22Rv1 (cell line): ENCODE results near the gene MMP15.

ENCODE experiments used
- H3K27ac ChIP-seq: fragments of 450-650 bp; 2 replicates; pipeline ENCODE4 v1.5.1; 2017
- ZFX ChIP-seq: fragments of 450-650 bp; IDR thresholded peaks from 2 replicates; pipeline ENCODE4 v1.6.1; 2017; ENCODE audit warnings: antibody characterized with exemption, borderline replicate concordance
- TF ChIP-seq, protein P1 (sequence below): fragments of 450-650 bp; IDR thresholded peaks from 2 replicates; pipeline ENCODE4 v1.5.1; 2017; ENCODE audit warnings: mild to moderate bottlenecking

MMP15 gene

DNA sequence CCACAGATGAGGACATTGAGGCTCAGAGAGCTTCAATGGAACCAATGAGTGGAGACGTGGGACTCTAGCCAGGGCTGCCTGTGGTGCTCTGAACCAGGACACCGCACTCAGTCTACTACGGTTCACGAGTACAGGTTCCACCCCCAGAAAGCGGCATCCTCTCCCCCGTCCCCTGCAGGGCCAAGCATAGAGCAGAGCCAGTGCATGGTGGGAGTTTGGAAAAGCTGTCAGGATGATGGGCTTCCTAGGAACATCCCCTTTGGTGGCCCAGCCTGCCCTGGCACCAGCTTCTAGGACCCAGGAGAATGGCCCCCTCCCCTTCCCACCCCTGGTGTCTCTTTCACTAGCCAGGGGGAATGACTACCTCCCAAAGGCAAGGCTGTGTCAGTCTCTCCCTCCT lies 33.5 kb upstream of the MMP15 start:
- TF ChIP-seq, protein P1, sequence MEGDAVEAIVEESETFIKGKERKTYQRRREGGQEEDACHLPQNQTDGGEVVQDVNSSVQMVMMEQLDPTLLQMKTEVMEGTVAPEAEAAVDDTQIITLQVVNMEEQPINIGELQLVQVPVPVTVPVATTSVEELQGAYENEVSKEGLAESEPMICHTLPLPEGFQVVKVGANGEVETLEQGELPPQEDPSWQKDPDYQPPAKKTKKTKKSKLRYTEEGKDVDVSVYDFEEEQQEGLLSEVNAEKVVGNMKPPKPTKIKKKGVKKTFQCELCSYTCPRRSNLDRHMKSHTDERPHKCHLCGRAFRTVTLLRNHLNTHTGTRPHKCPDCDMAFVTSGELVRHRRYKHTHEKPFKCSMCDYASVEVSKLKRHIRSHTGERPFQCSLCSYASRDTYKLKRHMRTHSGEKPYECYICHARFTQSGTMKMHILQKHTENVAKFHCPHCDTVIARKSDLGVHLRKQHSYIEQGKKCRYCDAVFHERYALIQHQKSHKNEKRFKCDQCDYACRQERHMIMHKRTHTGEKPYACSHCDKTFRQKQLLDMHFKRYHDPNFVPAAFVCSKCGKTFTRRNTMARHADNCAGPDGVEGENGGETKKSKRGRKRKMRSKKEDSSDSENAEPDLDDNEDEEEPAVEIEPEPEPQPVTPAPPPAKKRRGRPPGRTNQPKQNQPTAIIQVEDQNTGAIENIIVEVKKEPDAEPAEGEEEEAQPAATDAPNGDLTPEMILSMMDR, result no peak
- TF ChIP-seq ZFX, result no peak
- H3K27ac ChIP-seq, result no peak overlapping the region

DNA sequence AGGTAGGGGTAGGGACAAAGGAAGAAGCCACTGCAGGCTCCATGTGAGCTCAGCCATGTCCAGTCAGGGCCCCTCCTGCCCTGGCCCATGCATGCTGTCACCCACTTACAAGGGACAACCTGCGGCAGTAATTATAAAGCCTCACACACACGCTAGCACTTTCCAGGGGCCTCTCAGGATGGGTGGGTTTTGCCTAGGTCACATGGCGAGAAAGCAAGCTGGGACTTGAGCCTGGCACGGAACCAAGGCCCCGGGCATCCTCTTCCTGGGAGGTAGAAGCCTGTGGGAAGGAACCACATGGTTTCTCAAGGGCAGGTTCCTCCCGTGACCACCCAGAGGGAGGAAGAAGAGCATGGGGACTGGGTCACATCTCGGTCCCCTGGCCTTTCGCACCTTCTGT lies 32.1 kb upstream of the MMP15 start:
- TF ChIP-seq, protein P1, result no peak
- TF ChIP-seq ZFX, result no peak
- no peak overlapping the region for H3K27ac ChIP-seq

DNA sequence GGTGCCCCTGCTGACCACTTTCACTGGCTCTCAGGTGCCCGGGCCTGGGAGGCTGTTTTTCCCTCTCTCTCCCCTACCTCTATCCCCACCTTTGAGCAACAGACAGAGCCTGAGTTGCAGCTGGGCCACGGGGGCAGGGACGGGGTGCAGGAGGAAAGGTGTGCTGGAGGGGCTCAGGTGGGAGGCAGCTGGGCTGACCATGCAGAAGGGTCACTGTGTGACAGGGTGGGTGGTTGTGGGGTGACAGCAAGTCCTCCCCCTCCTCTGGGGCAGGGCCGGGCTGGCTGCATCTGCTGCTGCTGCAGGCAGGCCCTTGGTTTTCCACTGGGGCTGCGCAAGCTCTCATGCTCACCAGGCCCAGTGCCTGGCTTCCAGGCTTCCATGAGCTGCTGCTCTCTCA lies 31.7 kb upstream of the MMP15 start:
- TF ChIP-seq ZFX, result no peak
- TF ChIP-seq, protein P1, result no peak
- H3K27ac ChIP-seq, result no peak overlapping the region

DNA sequence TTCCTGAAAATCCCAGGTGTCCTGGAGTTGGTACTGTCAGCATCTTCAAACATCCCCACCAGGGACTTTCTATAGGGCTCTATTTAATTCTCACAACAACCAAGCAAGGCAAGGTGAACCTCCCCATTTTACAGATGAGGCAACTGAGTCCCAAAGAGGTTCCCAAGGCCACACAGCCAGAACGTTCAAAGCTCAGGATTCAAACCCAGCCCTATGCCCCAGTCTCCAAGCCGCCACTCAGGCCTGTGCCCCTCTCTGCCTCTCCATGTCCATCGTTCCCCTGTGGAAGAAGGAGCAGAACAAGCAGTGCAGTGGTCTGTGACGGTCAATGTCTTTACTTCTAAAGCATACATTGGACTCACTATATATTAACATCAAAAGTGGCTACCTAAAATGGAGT lies 31.2 kb upstream of the MMP15 start:
- TF ChIP-seq, protein P1, result no peak
- TF ChIP-seq ZFX, result no peak
- H3K27ac ChIP-seq, result no peak overlapping the region

DNA sequence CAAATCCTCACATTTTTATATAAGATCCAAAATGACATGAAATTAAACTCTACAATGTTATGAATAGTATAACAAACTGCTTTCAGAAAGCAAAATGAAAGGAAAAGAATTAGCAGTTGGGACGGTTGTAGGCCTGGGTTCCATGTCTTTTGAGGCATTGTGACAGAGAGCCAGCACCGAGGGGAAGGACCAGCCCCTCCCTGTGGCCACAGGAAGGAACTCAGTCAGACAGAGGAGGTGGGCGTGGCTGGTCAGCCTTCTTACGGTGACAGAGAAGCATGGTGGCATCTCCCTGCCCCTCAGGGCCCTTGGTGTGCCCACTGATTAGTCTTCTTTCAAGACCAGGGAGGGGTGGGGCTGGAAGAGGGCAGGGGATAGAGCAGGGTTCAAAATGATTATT lies 30.8 kb upstream of the MMP15 start:
- TF ChIP-seq, protein P1, result peak; percentile 71
- no peak for TF ChIP-seq ZFX
- H3K27ac ChIP-seq, result no peak overlapping the region

DNA sequence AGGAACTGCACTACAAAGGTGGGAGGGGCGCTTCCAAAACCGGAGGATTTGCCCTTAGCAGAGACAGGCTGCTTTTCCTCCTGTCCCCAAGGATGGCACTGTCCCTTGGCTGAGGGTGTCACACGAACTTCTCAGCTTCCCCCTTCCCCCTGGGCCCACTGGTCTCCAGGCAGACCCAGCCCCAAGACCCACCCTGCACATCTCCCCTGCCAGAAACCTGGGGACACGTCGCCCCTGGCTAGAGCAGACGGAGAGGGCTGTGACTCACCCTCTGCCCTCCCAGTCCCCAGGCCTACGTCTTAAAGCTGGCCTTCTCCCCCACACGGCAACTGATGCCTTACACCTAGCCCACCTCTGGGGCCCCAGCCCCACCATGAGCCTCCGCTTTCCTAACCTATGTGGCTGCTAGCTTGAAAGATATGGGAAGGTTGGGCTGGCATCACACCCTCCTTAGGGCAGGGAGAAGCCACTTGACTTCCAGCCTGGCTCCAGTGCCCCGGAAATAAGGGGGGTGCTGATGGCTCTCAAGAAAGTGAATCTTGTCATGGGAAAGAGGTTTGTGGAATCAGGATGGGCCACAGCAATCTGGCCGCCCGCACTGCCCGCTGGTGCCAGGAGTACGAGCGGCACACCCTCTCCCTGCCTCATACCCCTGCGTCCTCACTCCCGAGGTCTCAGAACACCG lies 29.7 kb upstream of the MMP15 start:
- no peak for TF ChIP-seq ZFX
- TF ChIP-seq, protein P1, result no peak
- H3K27ac ChIP-seq, result no peak overlapping the region

DNA sequence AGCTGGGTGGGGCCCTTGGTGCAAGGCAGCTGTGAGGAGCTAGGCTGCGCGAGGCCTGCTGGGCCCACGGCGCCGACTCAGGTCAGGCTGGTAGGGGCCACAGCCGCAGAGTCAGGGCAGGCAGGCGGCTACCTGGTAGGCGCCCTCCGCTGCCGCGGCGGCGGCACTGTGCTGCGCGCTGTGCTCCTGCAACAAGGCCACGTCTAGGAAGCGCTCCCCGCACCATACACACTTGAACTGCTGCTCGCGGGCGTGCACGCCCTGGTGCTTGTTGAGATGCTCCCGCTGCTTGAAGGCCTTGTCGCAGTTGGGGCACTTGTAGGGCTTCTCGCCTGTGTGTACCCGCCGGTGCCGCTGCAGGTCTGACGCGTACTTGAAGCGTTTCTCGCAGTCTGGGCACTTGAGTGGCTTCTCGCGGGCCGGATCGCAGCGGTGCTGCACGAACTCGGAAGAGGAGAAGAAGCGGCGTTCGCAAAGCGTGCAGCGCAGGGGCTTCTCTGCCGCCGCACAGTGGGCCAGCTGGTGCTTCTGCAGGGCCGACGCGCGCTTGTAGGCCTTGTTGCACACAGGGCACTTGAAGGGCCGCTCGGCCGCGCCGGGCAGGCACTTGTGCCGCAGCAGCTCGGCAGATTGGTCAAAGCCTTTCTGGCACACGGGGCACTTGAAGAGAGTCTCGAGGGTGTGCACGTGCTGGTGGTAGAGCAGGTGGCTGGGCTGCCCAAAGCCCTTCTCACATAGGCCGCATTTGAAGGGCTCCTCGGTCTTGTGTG lies 29.0 kb upstream of the MMP15 start:
- TF ChIP-seq ZFX, result no peak
- TF ChIP-seq, protein P1, result no peak

More for the DNA sequence above, 29.0 kb upstream of the MMP15 start:
- no peak overlapping the region for H3K27ac ChIP-seq
